Measurements from ENCODE around the gene TANGO6.
"Not testable (repeated sequence)": the region's sequence is repeated elsewhere in the genome, so short reads cannot be mapped to it uniquely, and the experiment has no call there.

The TANGO6 gene

DNA sequence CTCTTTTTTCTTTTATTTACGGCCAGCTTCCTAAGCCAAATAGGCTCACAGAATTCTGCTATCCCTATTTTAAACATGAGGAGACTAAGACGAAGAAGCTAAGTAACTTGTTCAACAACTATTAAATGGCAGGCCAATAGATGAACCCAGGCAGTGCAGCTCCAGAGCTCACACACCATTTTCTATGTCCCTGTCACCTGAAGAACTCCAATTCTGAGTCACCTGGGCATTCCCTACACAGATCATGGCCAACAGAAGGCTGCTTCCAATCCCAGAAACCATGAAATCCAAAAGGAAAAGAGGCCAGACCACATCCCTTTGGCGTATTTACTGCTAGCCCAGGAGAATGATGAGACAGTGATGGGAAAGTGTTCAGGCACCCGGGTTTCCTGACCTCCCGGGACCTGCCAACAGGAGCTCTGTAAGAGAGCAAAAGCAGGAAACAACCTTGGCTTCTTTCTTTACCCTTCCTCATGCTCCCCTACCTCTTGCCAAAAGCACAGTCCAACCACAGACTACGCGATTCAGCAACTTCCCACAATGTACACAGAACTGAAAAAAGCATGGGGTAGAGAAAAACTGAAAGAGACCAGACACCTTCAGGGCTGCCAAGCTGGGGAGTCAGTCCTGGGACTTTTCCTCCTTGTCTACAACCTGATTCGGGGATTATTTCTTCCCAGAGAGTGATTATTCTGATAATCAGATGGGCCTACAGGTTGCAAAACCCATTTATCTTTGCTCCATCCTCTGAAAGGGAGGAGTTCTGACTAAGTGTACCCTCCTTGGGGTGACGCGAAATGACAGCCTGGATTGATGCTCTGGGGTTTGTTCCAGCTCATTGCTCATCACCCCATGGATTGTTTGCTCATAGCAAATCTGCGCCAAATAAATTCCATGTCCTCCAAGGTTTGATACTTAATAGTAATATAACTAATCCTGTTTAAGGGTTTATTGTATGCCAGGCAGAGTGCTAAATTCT lies 214.4 kb downstream of the TANGO6 start:
- DNase-seq (ENCODE audit: low spot score): peak; percentile 89

DNA sequence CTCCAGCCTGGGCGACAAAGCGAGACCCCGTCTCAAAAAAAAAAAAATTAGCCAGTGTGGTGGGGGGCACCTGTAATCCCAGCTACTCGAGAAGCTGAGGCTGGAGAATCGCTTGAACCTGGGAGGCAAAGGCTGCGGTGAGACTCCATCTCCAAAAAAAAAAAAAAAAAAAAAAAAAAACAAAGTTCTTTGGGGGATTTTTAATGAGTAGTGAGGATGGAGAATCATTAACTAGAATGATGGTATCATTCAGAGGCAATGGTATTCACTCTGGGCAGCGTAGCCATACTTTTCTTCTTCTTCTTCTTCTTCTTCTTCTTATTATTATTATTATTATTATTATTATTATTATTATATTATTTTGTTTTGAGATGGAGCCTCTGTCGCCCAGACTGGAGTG lies 220.2 kb downstream of the TANGO6 start:
- DNase-seq (ENCODE audit: low spot score): not testable (repeated sequence)

- no peak for DNase-seq (ENCODE audit: low spot score)
Measured at GRCh38 chr16:69064124-69064763, 220.9 kb downstream of the TANGO6 start.

DNA sequence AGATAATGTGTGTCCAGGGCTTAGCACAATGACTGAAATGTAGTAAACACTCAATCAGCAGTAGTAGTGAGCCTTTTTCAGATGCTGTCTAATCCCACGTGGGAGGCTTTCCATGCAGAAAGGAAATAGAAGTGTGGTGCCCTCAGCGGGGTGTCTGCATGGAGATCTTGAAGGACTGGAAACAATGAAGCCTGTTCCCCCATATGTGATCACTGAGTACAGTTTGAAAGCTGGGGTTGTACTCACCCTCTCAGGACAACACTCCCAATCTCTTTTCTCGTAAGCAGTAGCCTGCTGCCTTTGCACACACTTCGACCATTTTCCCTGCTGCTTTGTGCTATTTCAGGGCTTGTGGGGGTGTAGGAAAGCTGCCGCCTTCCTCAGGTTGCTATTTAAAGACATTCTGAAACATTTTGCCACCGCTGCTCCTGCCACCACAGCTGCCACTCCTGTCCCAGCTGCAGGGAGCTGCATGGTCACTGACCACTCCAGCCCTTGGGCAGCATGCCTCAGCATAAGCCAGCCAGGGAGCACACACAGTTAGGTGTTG lies 221.5 kb downstream of the TANGO6 start:
- no peak for DNase-seq (ENCODE audit: low spot score)

GRCh38 chr16:69069504-69069903 lies 226.2 kb downstream of the TANGO6 start:
- DNase-seq (ENCODE audit: low spot score): no peak

- no peak for DNase-seq (ENCODE audit: low spot score)
Measured at GRCh38 chr16:69071036-69071435, 227.7 kb downstream of the TANGO6 start.

GRCh38 chr16:69072640-69072974 lies 229.3 kb downstream of the TANGO6 start:
- no peak for DNase-seq (ENCODE audit: low spot score)

DNA sequence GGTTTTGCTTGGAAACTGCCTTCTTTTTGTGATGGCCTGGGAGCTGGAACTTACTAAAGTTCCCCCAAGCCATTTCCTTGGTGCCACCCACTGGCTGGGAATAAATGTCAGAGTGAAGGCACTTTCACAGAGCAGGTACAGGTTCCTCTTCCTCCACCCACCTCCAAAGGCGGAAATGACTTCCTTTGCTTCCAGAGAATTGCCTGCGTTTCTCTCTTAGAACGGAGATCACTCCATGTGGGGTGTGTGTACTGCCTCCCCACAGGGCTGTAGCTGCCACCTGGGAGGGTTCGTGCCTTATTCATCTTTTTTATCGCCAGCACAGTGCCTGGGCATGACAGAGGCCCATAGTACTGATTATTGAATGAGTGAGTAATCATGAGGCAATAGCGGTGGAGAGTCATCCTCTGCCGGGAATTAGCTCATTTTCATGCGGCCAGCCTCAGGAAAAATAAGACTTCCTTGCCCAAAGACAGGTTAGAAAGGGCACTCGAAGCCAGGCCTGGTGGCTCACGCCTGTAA lies 229.9 kb downstream of the TANGO6 start:
- DNase-seq (ENCODE audit: low spot score): peak; percentile 83

DNA sequence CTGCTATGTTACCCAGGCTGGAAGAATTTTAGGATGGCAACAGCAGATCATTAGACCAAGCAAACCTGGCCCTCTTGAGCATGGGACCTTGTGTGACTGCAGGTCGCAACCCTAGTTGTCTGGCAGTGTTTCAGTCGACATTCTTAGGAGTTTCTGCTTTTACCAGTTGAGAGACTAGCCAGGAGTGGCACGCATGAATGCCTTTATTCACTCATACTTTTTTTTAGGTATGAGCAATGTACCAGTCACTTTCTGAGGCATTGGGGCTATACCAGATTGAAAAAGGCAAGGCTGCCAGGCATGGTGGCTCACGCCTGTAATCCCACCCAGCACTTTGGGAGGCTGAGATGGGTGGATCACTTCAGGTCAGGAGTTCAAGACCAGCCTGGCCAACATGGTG lies 233.9 kb downstream of the TANGO6 start:
- no peak for DNase-seq (ENCODE audit: low spot score)

GRCh38 chr16:69078073-69078472 lies 234.7 kb downstream of the TANGO6 start:
- DNase-seq (ENCODE audit: low spot score): no peak

GRCh38 chr16:69079697-69080096 lies 236.4 kb downstream of the TANGO6 start:
- DNase-seq (ENCODE audit: low spot score): no peak

GRCh38 chr16:69083306-69083941 lies 240.1 kb downstream of the TANGO6 start:
- no peak for DNase-seq (ENCODE audit: low spot score)

- DNase-seq (ENCODE audit: low spot score): peak; percentile 45
Measured at GRCh38 chr16:69084289-69084688, 241.0 kb downstream of the TANGO6 start.

DNA sequence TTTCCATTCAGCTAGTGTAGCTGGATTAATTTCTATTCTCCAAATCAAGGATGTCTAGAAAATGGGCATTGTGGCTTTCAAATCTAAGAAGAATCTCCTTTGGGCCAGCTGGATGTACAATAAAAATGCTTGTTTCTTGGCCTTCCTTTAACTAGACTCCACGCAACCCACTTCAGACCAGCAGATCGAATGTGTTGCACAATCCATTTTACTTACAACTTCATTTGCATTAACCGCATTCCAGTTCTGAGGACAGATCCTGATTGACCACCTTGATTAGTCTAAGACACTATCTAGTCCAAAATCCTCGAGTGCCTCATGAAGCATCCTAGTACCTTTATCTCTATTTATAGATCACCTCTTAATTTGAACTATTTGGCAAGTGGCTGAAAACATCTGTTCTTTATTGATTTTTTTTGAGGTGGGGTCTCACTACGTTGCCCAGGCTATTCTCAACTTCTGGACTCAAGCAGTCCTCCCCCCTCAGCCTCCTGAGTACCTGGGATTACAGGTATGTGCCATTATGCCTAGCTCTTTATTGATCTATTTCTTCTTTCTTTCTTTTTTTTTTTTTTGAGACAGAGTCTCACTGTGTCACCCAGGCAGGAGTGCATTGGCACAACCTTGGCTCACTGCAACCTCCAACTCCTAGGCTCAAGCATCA lies 241.8 kb downstream of the TANGO6 start:
- no peak for DNase-seq (ENCODE audit: low spot score)

DNA sequence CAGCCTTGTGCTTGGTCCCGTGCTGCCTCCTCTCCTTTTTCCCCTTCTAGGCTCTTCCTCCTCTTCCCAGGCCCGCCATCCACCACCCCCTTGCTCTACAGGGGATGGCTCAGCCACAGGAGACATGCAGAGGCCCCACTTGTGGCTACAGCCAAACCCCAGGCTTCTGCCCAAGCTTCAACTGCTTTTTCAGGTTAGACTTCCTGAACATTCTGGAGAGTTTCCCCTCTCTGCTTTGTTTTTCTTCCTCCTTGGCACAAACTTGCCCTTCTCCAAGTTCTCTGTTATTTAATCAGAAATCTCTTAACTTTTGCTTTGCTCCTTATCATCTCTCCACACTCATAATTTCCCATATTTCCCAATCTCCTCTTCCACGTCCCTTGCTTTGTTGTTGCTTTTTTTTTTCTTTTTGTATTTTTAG lies 243.8 kb downstream of the TANGO6 start:
- DNase-seq (ENCODE audit: low spot score): no peak

DNA sequence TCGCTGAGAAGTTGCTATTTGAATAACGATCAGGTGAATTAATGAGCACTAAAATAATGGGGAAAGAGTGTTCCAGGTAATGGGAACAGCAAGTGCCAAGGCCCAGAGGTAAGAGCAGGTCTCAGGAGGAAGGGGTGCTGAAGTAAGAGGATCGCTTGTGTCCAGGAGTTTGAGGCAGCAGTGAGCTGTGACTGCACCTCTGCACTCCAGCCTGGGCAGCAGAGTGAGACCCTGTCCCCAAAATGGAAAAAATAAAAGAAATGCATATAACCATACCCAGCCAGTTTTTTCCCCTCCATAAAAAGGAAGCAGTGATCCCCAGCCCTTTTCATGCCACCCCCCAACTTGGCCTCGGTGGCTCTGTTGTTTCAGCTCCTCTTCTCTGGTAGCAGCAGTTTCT lies 245.4 kb downstream of the TANGO6 start:
- DNase-seq (ENCODE audit: low spot score): no peak

- DNase-seq (ENCODE audit: low spot score): no peak
Measured at GRCh38 chr16:69089091-69089910, 246.0 kb downstream of the TANGO6 start.

DNA sequence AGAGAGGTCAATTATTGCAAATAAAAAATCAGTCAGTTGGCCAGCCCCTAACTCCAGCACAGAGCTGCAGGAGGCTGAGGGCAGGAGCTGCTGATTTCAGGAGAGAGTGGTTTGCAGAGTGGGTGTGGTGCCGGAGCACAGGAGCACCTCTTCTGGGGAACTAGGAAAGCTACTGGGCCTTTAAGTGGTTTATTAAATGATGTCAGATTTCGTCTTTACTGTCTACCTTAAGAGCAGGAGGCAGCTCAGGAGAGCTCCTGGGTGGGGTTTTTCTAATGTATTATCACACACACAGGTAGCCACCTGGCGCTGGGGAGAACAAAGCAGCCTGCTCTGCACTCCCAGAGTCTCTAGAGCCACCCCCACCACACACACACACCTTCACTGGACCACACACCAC lies 250.6 kb downstream of the TANGO6 start:
- DNase-seq (ENCODE audit: low spot score): no peak

GRCh38 chr16:69094501-69094900 lies 251.2 kb downstream of the TANGO6 start:
- no peak for DNase-seq (ENCODE audit: low spot score)

DNA sequence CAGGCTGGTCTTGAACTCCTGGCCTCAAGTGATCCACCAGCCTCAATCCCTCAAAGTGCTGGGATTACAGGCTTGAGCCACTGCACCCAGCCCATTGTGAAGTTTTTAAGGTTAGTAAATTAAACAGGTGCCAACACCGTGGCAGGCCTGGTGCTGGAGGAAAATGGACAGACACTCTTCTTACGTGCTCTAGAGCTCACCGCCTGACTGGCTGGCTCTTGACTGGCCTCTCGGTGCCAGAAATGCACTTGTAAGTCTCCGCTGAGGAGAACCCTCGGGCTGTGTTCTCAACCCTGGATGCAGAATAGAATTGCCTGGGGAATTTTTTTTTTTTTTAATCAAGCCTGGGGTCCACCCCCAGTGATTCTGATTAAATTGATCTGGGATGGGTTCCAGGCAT lies 251.9 kb downstream of the TANGO6 start:
- no peak for DNase-seq (ENCODE audit: low spot score)
